ENCODE data around the gene OS9.

Gene OS9

GRCh38 chr12:57724003-57724935 lies 30.3 kb downstream of the OS9 start:
- DNase-seq: no peak

- no peak for DNase-seq
These were observed 31.2 kb downstream of the OS9 start for GRCh38 chr12:57724936-57725740.

- no peak for DNase-seq
These were observed 31.9 kb downstream of the OS9 start for GRCh38 chr12:57725851-57726150.

GRCh38 chr12:57726151-57726883 lies 32.4 kb downstream of the OS9 start:
- peak; percentile 85 for DNase-seq

GRCh38 chr12:57726884-57727757 lies 33.2 kb downstream of the OS9 start:
- DNase-seq: peak; percentile 77

GRCh38 chr12:57727758-57728395 lies 33.9 kb downstream of the OS9 start:
- DNase-seq: peak; percentile 49

- no peak for DNase-seq
These were observed 35.5 kb downstream of the OS9 start for GRCh38 chr12:57729321-57729844.

- no peak for DNase-seq
These were observed 36.6 kb downstream of the OS9 start for GRCh38 chr12:57730336-57731067.

- no peak for DNase-seq
These were observed 37.6 kb downstream of the OS9 start for GRCh38 chr12:57731411-57732080.

- DNase-seq: no peak
These were observed 38.3 kb downstream of the OS9 start for GRCh38 chr12:57732270-57732669.

GRCh38 chr12:57732726-57733593 lies 39.0 kb downstream of the OS9 start:
- DNase-seq: no peak

GRCh38 chr12:57733928-57734327 lies 40.0 kb downstream of the OS9 start:
- DNase-seq: no peak

GRCh38 chr12:57734591-57734990 lies 40.7 kb downstream of the OS9 start:
- no peak for DNase-seq

GRCh38 chr12:57735198-57735855 lies 41.4 kb downstream of the OS9 start:
- no peak for DNase-seq

- DNase-seq: peak; percentile 73
These were observed 42.2 kb downstream of the OS9 start for GRCh38 chr12:57735952-57736740.

- peak; percentile 45 for DNase-seq
These were observed 43.0 kb downstream of the OS9 start for GRCh38 chr12:57736741-57737466.
